ENCODE results near the gene ZDHHC17.

- TF ChIP-seq MAX (IDR thresholded peaks at IDR 0.05): no peak
- no peak for TF ChIP-seq CTCF (IDR thresholded peaks at IDR 0.05; ENCODE audit: low read depth, low read length, missing input control)
- TF ChIP-seq EGR1 (IDR thresholded peaks at IDR 0.05; ENCODE audit: low read depth in 2 of 2): no peak
- no peak for TF ChIP-seq HNF4G (IDR thresholded peaks at IDR 0.05)
- no peak for TF ChIP-seq YY1 (IDR thresholded peaks at IDR 0.05)
- TF ChIP-seq FOXA1 (IDR thresholded peaks at IDR 0.05): no peak
- TF ChIP-seq, protein P1, sequence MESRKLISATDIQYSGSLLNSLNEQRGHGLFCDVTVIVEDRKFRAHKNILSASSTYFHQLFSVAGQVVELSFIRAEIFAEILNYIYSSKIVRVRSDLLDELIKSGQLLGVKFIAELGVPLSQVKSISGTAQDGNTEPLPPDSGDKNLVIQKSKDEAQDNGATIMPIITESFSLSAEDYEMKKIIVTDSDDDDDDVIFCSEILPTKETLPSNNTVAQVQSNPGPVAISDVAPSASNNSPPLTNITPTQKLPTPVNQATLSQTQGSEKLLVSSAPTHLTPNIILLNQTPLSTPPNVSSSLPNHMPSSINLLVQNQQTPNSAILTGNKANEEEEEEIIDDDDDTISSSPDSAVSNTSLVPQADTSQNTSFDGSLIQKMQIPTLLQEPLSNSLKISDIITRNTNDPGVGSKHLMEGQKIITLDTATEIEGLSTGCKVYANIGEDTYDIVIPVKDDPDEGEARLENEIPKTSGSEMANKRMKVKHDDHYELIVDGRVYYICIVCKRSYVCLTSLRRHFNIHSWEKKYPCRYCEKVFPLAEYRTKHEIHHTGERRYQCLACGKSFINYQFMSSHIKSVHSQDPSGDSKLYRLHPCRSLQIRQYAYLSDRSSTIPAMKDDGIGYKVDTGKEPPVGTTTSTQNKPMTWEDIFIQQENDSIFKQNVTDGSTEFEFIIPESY (IDR thresholded peaks at IDR 0.05): no peak
- TF ChIP-seq RAD21 (IDR thresholded peaks at IDR 0.05): no peak
- no peak for TF ChIP-seq GABPA (IDR thresholded peaks at IDR 0.05 in 1 of 2, conservative IDR thresholded peaks at IDR 0.05 in 1 of 2)
- no peak for TF ChIP-seq REST (IDR thresholded peaks at IDR 0.05)
- TF ChIP-seq SP1 (IDR thresholded peaks at IDR 0.05): no peak
- no peak for TF ChIP-seq JUND (IDR thresholded peaks at IDR 0.05)
Measured at GRCh38 chr12:76785407-76785806, 21.5 kb downstream of the ZDHHC17 start.

All from liver (tissue), 3 donors.